Measurements from ENCODE around the gene DISC1. TPM values are rescaled to one million over a fixed set of nuclear protein-coding genes. Genes with fewer than 3 reads are reported as not detected.

DISC1 gene
- total and polyA plus RNA-seq, 7 experiments from 2014 or later = 7.8 to 33.8 (median 17.1) TPM

- no peaks in the 10 kb centered on the region for H3K27me3 ChIP-seq (ENCODE audit: control insufficient read depth in 2 of 2, insufficient read depth in 2 of 2, low read length in 2 of 2)
- DNase-seq (no peak), ATAC-seq (no peak)
- H3K36me3 Mint-ChIP-seq = peaks cover 3 to 31% (median 4%) of the 10 kb centered on the region in 5 donors
- H3K36me3 ChIP-seq (ENCODE audit: control insufficient read depth in 2 of 3, insufficient read depth in 3 of 3, low read length in 3 of 3) = no peaks in the 10 kb centered on the region
- peak overlapping the region in 8 of 9 donors; percentile 75 to 94 (median 87) for H3K27ac Mint-ChIP-seq
- no peak overlapping the region for H3K27ac ChIP-seq (ENCODE audit: low read depth, low read length)
- POLR2A ChIA-PET = interaction anchor here (0.7 to 1.3 kb wide), 2 partner anchors 15 to 190 kb away, joined by 4 to 11 read pairs; partner anchors contain the start of gene DISC1
- CTCF ChIA-PET = interaction anchor here (0.8 to 1.0 kb wide), 2 partner anchors 146 to 254 kb away, joined by 3 read pairs; no protein-coding TSS in a partner anchor
- H3K4me1 ChIP-seq (ENCODE audit: control insufficient read depth in 2 of 2, insufficient read depth in 2 of 2, low read length in 2 of 2) = peaks cover 41 to 45% of the 10 kb centered on the region in 2 donors
- H3K4me3 Mint-ChIP-seq = peak overlapping the region in 7 of 10 donors; percentile 7 to 76 (median 61)
- peaks cover 0 to 22% (median 0%) of the 10 kb centered on the region in 11 donors for H3K9me3 Mint-ChIP-seq
- H3K4me3 ChIP-seq (ENCODE audit: low read length) = no peak overlapping the region
- H3K9me3 ChIP-seq (ENCODE audit: control insufficient read depth in 2 of 3, low read length in 3 of 3) = no peaks in the 10 kb centered on the region
- peaks cover 0 to 19% (median 0%) of the 10 kb centered on the region in 5 donors for H3K27me3 Mint-ChIP-seq
- H3K4me1 Mint-ChIP-seq = peaks cover 50 to 61% (median 59%) of the 10 kb centered on the region in 7 donors
- intact Hi-C loops (cut with micrococcal nuclease) = loop anchor here in 1 of 2 donors (5.0 kb wide), 2 partner anchors 84 to 634 kb away; partner anchors contain the start of genes ARV1, TSNAX and TTC13
Measured at GRCh38 chr1:231611111-231611510, 15.5 kb upstream of the DISC1 start.

DNA sequence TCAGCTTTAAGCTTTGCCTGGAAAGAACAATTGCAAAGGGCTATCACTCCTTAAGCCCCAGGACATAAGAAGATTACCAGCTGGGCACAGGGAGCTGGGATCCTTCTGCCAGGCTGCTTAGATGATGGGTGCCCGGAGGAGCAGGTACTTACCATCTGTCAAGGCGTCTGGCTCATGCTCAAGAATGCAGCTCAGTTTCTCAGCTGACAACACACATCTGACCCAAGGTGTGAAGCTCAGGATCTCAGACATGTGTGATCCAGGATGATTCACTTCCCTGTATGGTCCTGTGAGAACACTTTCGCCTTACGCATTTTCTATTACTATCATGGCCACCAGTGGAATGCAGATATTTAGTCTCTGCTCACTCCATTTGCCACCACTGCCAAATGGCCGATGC, 14.7 kb upstream of the DISC1 start:
- H3K27ac ChIP-seq (ENCODE audit: low read depth, low read length) = peak overlapping the region; percentile 59
- Mint-ChIP-seq H3K27me3 (peaks cover 0 to 18% (median 0%) of the 10 kb centered on the region in 5 donors), H3K4me1 (peaks cover 53 to 68% (median 63%) of the 10 kb centered on the region in 7 donors), H3K9me3 (peaks cover 0 to 25% (median 0%) of the 10 kb centered on the region in 11 donors), H3K27ac (peak overlapping the region; percentile 79 to 94 (median 90)), H3K36me3 (peaks cover 3 to 34% (median 4%) of the 10 kb centered on the region in 5 donors), H3K4me3 (peak overlapping the region; percentile 37 to 82 (median 72))
- intact Hi-C loops (cut with micrococcal nuclease) = loop anchor here (1.0 to 5.0 kb wide), 5 partner anchors 8 to 635 kb away; partner anchors contain the start of genes DISC1 (in 2 of the 2), ARV1 (in 1 of the 2), EGLN1 (in 1 of the 2) and TSNAX (in 1 of the 2)
- ChIA-PET CTCF (interaction anchor here (0.8 kb wide), 1 partner anchor 145 kb away, joined by 3 read pairs; no protein-coding TSS in a partner anchor), POLR2A (interaction anchor here (0.7 to 1.3 kb wide), 2 partner anchors 14 to 191 kb away, joined by 4 to 11 read pairs; partner anchors contain the start of gene DISC1)
- no peaks in the 10 kb centered on the region for H3K9me3 ChIP-seq (ENCODE audit: control insufficient read depth in 2 of 3, low read length in 3 of 3)
- H3K36me3 ChIP-seq (ENCODE audit: control insufficient read depth in 2 of 3, insufficient read depth in 3 of 3, low read length in 3 of 3) = no peaks in the 10 kb centered on the region
- peaks cover 41 to 45% of the 10 kb centered on the region in 2 donors for H3K4me1 ChIP-seq (ENCODE audit: control insufficient read depth in 2 of 2, insufficient read depth in 2 of 2, low read length in 2 of 2)
- no peak for DNase-seq
- ATAC-seq = no peak
- H3K4me3 ChIP-seq (ENCODE audit: low read length) = no peak overlapping the region
- no peaks in the 10 kb centered on the region for H3K27me3 ChIP-seq (ENCODE audit: control insufficient read depth in 2 of 2, insufficient read depth in 2 of 2, low read length in 2 of 2)

- peak overlapping the region; percentile 56 to 82 (median 74) for H3K4me3 Mint-ChIP-seq
- H3K4me1 ChIP-seq (ENCODE audit: control insufficient read depth in 2 of 2, insufficient read depth in 2 of 2, low read length in 2 of 2) = peaks cover 41 to 45% of the 10 kb centered on the region in 2 donors
- DNase-seq (peak; percentile 20 to 79 (median 67)), ATAC-seq (peak; percentile 96)
- CTCF ChIA-PET = interaction anchor here (0.6 kb wide), 1 partner anchor 270 kb away, joined by 3 read pairs; no protein-coding TSS in a partner anchor
- intact Hi-C loops (cut with micrococcal nuclease) = loop anchor here (1.0 to 5.0 kb wide), 5 partner anchors 8 to 635 kb away; partner anchors contain the start of genes DISC1 (in 2 of the 2), ARV1 (in 1 of the 2), EGLN1 (in 1 of the 2) and TSNAX (in 1 of the 2)
- H3K27ac Mint-ChIP-seq = peak overlapping the region; percentile 79 to 94 (median 90)
- H3K9me3 ChIP-seq (ENCODE audit: control insufficient read depth in 2 of 3, low read length in 3 of 3) = no peaks in the 10 kb centered on the region
- peaks cover 3 to 34% (median 4%) of the 10 kb centered on the region in 5 donors for H3K36me3 Mint-ChIP-seq
- no peaks in the 10 kb centered on the region for H3K27me3 ChIP-seq (ENCODE audit: control insufficient read depth in 2 of 2, insufficient read depth in 2 of 2, low read length in 2 of 2)
- peaks cover 0 to 14% (median 0%) of the 10 kb centered on the region in 5 donors for H3K27me3 Mint-ChIP-seq
- no peaks in the 10 kb centered on the region for H3K36me3 ChIP-seq (ENCODE audit: control insufficient read depth in 2 of 3, insufficient read depth in 3 of 3, low read length in 3 of 3)
- POLR2A ChIA-PET = interaction anchor here (0.7 to 2.0 kb wide), 6 partner anchors 11 to 191 kb away, joined by 3 to 11 read pairs (median 5); partner anchors contain the start of genes DISC1 and EGLN1
- peaks cover 53 to 70% (median 63%) of the 10 kb centered on the region in 7 donors for H3K4me1 Mint-ChIP-seq
- peak overlapping the region; percentile 59 for H3K27ac ChIP-seq (ENCODE audit: low read depth, low read length)
- peak overlapping the region; percentile 34 for H3K4me3 ChIP-seq (ENCODE audit: low read length)
- peaks cover 0 to 25% (median 0%) of the 10 kb centered on the region in 11 donors for H3K9me3 Mint-ChIP-seq
Measured at GRCh38 chr1:231612393-231613089, 14.0 kb upstream of the DISC1 start.

DNA sequence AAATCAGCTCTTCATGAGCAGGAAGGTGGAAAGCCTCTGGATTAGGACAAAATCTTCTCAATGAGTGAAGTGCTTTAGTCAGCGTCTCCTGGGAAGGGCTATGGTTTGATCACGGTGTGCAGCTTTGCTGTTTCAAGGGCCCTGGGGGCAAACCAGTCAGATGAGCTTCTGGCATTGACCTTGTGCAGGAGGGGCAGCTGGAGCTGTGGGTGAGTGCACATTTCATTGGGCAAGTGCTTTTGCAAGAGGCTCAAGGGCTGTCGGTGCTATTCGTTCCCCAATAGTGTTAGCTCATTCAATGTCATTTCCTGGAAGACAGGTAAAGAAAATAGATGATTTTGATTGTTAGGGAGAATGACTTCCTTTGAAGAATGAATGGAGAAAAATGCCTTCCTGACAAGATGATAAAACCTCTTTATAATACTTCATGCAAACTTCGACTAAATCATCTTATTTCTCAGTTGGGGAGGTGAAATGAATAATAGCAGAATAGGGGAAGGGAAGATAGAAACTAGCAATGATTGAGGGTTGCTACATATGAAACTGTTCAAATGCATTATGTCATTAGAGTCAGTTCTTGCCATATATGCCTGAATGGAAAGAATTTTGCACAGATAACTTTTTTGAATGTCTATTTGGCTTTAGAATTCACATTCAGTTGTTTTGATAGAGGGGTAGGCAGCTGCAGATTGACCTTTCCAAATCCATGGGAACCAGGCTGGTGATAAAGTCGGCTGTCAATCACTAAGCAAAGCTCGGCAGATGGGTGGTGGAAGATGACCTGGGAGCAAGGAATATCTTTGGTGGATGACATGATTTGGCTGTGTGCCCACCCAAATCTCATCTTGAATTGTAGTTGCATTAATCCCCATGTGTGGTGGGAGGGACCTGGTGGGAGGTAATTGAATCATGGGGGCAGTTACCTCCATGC, 12.9 kb upstream of the DISC1 start:
- Mint-ChIP-seq H3K4me3 (peak overlapping the region; percentile 66 to 82 (median 74)), H3K27ac (peak overlapping the region; percentile 79 to 94 (median 90)), H3K36me3 (peaks cover 3 to 34% (median 4%) of the 10 kb centered on the region in 5 donors), H3K4me1 (peaks cover 53 to 80% (median 74%) of the 10 kb centered on the region in 7 donors), H3K9me3 (peaks cover 0 to 25% (median 0%) of the 10 kb centered on the region in 11 donors), H3K27me3 (peaks cover 0 to 18% (median 0%) of the 10 kb centered on the region in 5 donors)
- ChIA-PET POLR2A (interaction anchor here (0.9 to 2.0 kb wide), 5 partner anchors 10 to 192 kb away, joined by 3 to 5 read pairs (median 5); partner anchors contain the start of genes DISC1 and EGLN1), CTCF (no interaction called here)
- peaks cover 41 to 45% of the 10 kb centered on the region in 2 donors for H3K4me1 ChIP-seq (ENCODE audit: control insufficient read depth in 2 of 2, insufficient read depth in 2 of 2, low read length in 2 of 2)
- H3K4me3 ChIP-seq (ENCODE audit: low read length) = peak overlapping the region; percentile 10
- H3K9me3 ChIP-seq (ENCODE audit: control insufficient read depth in 2 of 3, low read length in 3 of 3) = no peaks in the 10 kb centered on the region
- no peaks in the 10 kb centered on the region for H3K36me3 ChIP-seq (ENCODE audit: control insufficient read depth in 2 of 3, insufficient read depth in 3 of 3, low read length in 3 of 3)
- H3K27me3 ChIP-seq (ENCODE audit: control insufficient read depth in 2 of 2, insufficient read depth in 2 of 2, low read length in 2 of 2) = no peaks in the 10 kb centered on the region
- intact Hi-C loops (cut with micrococcal nuclease) = loop anchor here in 1 of 2 donors (2.0 to 5.0 kb wide), 3 partner anchors 86 to 636 kb away; partner anchors contain the start of genes ARV1, EGLN1, TSNAX and TTC13
- DNase-seq (no peak), ATAC-seq (no peak)
- H3K27ac ChIP-seq (ENCODE audit: low read depth, low read length) = peak overlapping the region; percentile 59

GRCh38 chr1:231616667-231617066, 9.9 kb upstream of the DISC1 start:
- peaks cover 0 to 25% (median 3%) of the 10 kb centered on the region in 5 donors for H3K36me3 Mint-ChIP-seq
- Histone ChIP-seq H3K4me1 (ENCODE audit: control insufficient read depth in 2 of 2, insufficient read depth in 2 of 2, low read length in 2 of 2) (peaks cover 32% of the 10 kb centered on the region in 2 donors), H3K9me3 (ENCODE audit: control insufficient read depth in 2 of 3, low read length in 3 of 3) (no peaks in the 10 kb centered on the region), H3K4me3 (ENCODE audit: low read length) (no peak overlapping the region), H3K36me3 (ENCODE audit: control insufficient read depth in 2 of 3, insufficient read depth in 3 of 3, low read length in 3 of 3) (no peaks in the 10 kb centered on the region), H3K27me3 (ENCODE audit: control insufficient read depth in 2 of 2, insufficient read depth in 2 of 2, low read length in 2 of 2) (no peaks in the 10 kb centered on the region), H3K27ac (ENCODE audit: low read depth, low read length) (no peak overlapping the region)
- no peak for ATAC-seq
- peaks cover 45 to 69% (median 61%) of the 10 kb centered on the region in 7 donors for H3K4me1 Mint-ChIP-seq
- intact Hi-C loops (cut with micrococcal nuclease) = no loop called here
- H3K9me3 Mint-ChIP-seq = peaks cover 0 to 21% (median 0%) of the 10 kb centered on the region in 11 donors
- peak overlapping the region in 5 of 9 donors; percentile 27 to 63 (median 48) for H3K27ac Mint-ChIP-seq
- H3K4me3 Mint-ChIP-seq = peak overlapping the region in 1 of 10 donors; percentile 9
- POLR2A ChIA-PET = interaction anchor here (0.6 to 1.5 kb wide), 4 partner anchors 10 to 278 kb away, joined by 3 to 9 read pairs (median 4); partner anchors contain the start of genes DISC1, EXOC8 and SPRTN
- DNase-seq = no peak
- CTCF ChIA-PET = interaction anchor here (0.5 to 1.2 kb wide), 3 partner anchors 258 to 548 kb away, joined by 3 to 6 read pairs (median 3); no protein-coding TSS in a partner anchor
- H3K27me3 Mint-ChIP-seq = peaks cover 0 to 38% (median 0%) of the 10 kb centered on the region in 5 donors
